ENCODE measurements around the gene KCTD14. TPM values are rescaled to one million over a fixed set of nuclear protein-coding genes. Genes with fewer than 3 reads are reported as not detected.

KCTD14 gene
- total and polyA plus RNA-seq, 2 of the 8 experiments (the other 6 are each of a cell fraction or from before 2014, with no cell fraction given) = 21.6 to 24.9 TPM

DNA sequence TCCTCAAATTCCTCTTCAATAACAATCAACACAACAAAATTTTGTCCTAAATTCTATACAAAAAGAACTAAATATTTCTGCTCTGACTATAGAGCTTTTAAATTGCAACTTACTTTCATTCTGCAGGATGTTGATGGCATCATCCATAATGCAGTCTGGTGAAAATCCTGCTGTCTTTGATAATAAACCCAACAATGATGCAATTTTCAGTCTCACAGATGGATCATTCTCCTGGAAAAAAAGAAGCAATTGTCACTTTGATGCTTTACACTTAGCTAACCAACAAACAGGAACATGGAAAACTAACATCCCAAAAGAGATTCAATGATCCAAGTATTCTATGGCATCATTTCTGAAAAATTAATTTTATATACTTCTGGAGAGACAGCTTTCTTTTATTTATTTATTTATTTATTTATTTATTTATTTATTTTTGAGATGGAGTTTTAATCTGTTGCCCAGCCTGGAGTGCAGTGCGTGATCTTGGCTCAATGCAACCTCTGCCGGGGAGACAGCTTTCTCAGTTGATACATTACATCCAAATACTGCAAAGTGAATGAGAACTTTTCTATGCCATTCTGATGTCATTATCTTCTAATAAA, 41.6 kb downstream of the KCTD14 start (continued):
- TF ChIP-seq SP1 (IDR thresholded peaks at IDR 0.05; ENCODE audit: low read depth, low read length) (no peak), KDM5A (IDR thresholded peaks at IDR 0.05; ENCODE audit: low read length) (no peak), MAFK (IDR thresholded peaks at IDR 0.05; ENCODE audit: low read depth, low read length) (no peak), CHD2 (IDR thresholded peaks at IDR 0.05; ENCODE audit: low read length) (no peak), BRCA1 (IDR thresholded peaks at IDR 0.05; ENCODE audit: low read depth, low read length) (no peak), CHD1 (IDR thresholded peaks at IDR 0.05; ENCODE audit: low read depth, low read length) (no peak)
- TF ChIP-seq, protein P1, sequence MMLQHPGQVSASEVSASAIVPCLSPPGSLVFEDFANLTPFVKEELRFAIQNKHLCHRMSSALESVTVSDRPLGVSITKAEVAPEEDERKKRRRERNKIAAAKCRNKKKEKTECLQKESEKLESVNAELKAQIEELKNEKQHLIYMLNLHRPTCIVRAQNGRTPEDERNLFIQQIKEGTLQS (IDR thresholded peaks at IDR 0.05; ENCODE audit: insufficient read depth, low read depth, low read length) = no peak
- TF ChIP-seq, protein P2, sequence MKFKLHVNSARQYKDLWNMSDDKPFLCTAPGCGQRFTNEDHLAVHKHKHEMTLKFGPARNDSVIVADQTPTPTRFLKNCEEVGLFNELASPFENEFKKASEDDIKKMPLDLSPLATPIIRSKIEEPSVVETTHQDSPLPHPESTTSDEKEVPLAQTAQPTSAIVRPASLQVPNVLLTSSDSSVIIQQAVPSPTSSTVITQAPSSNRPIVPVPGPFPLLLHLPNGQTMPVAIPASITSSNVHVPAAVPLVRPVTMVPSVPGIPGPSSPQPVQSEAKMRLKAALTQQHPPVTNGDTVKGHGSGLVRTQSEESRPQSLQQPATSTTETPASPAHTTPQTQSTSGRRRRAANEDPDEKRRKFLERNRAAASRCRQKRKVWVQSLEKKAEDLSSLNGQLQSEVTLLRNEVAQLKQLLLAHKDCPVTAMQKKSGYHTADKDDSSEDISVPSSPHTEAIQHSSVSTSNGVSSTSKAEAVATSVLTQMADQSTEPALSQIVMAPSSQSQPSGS (IDR thresholded peaks at IDR 0.05; ENCODE audit: low read length) = no peak
